Neural crest cell (in vitro differentiated cells): ENCODE data around the gene CA12. TPM values are rescaled to one million over a fixed set of nuclear protein-coding genes. Genes with fewer than 3 reads are reported as not detected.

Experiments
- DNase-seq: peaks from one replicate; pipeline ENCODE4 v3.0.0; 2021; ENCODE audit warnings: low read depth, mixed read lengths, low spot score
- H3K27ac Mint-ChIP-seq: one replicate; pipeline ENCODE4 v1.8.0; 2021; ENCODE audit warnings: mild to moderate bottlenecking, mixed read lengths; ENCODE audit not compliant: unreplicated experiment
- H3K27me3 Mint-ChIP-seq: 2 replicates; pipeline ENCODE4 v1.8.0; 2021; ENCODE audit warnings: low read depth, mild to moderate bottlenecking, mixed read lengths
- H3K36me3 Mint-ChIP-seq: 2 replicates; pipeline ENCODE4 v1.8.0; 2021; ENCODE audit warnings: low read depth, mild to moderate bottlenecking, mixed read lengths
- H3K4me1 Mint-ChIP-seq: 2 replicates; pipeline ENCODE4 v1.8.0; 2021; ENCODE audit warnings: mixed read lengths
- H3K4me3 Mint-ChIP-seq: one replicate; pipeline ENCODE4 v1.8.0; 2021; ENCODE audit warnings: mild to moderate bottlenecking, mixed read lengths
- H3K9me3 Mint-ChIP-seq: 2 replicates; pipeline ENCODE4 v1.8.0; 2021; ENCODE audit warnings: mixed read lengths
- CTCF ChIP-seq: fragments of 200-600 bp; sonication (generic); conservative IDR thresholded peaks from 2 replicates; pipeline ENCODE4 v1.5.0; 2021; ENCODE audit warnings: antibody characterized with exemption, mild to moderate bottlenecking
- total RNA-seq: library from RNA; stranded (reverse); gene quantifications from 2 replicates; pipeline ENCODE4 v1.2.1, GENCODE V29; 2021

CA12 gene
- total RNA-seq, 1 donor from 2014 or later, result 1.1 TPM

DNA sequence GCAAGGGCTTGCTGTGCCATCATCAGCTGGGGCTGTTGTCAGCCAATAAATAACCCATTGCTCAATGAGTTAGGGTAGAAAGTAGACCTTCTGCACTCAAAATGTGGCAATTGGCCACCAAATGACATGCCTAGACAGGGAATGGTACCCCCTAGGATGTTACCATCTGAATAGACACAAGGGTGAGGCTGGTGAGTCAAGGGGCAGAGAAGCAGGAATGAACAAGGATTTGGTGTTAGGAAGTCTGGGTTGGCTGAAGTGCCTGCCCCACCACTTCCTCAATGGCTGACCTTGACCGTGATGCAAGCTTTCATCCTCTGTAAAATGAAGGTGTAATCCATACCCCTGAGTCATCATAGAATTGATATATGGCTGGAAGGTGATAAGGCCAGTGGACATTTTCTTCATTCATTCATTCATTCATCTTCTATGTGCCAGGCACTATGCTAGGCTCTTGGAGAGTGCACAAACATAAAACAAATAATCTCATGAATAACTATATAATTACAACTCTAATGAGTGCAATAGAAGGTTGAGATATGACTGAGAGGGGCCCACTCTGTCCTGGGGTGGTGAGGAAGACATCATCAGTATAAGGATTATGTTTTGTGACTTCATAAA is 4.4 kb upstream of the CA12 start:
- peaks cover 29% of the 10 kb centered on the region for H3K27me3 Mint-ChIP-seq

DNA sequence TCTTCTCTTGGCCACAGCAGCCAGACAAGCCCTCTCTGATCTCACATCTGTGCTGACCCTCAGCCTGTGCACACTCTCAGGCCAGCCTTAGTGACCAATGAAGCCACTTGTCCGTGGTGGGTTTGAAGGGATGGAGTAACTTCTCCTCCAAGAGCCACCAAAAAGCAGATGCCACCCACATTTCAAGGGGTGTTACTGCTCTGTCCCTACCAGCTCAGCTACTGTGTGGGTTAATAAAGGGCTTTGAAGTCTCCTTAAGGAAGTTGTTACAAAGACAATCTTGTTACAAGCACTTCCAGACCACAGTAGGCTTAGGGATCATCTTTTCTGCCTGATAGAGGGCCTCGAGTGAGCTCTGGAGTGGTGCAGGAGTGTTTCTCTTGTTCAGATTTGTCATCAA is 3.3 kb upstream of the CA12 start:
- Mint-ChIP-seq H3K9me3 (no peaks in the 10 kb centered on the region), H3K27ac (no peak overlapping the region), H3K4me3 (no peak overlapping the region), H3K27me3 (peaks cover 41% of the 10 kb centered on the region), H3K4me1 (peaks cover 17% of the 10 kb centered on the region), H3K36me3 (no peaks in the 10 kb centered on the region)
- no peak for TF ChIP-seq CTCF
- no peak for DNase-seq

More for the DNA sequence above, 4.4 kb upstream of the CA12 start:
- no peak for TF ChIP-seq CTCF
- Mint-ChIP-seq H3K4me3 (no peak overlapping the region), H3K9me3 (no peaks in the 10 kb centered on the region), H3K27ac (no peak overlapping the region), H3K36me3 (no peaks in the 10 kb centered on the region), H3K4me1 (peaks cover 9% of the 10 kb centered on the region)
- DNase-seq, result no peak

DNA sequence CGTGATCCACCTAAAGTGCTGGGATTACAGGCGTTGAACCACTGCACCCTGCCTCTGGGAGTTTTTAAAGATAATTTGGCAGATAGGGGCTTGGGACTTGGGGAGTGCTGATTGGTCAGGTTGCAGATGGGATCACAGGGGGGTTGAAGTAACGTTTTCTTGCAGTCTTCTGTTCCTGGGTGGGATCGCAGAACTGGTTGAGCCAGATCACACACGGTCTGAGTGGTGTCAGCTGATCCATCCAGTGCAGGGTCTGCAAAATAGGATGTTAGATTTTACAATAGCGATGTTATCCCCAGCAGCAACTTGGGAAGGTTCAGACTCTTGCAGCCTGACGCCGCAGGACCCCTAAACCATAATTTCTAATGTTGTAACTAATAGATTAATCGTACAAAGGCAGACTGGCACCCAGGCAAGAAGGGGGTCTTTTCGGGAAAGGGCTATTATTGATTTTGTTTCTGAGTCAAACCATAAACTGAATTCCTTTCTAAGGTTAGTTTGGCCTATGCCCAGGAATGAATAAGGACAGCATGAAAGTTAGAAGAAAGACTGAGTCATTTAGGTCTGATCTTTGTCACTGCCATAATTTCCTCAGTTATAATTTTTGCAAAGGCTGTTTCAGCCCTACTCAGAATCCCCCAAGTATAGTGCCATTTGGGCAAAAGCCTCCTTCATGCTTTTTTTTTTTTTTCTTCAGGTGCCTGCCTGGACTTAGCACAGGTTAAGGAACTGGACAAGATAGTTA is 1.5 kb upstream of the CA12 start:
- no peaks in the 10 kb centered on the region for H3K36me3 Mint-ChIP-seq
- no peak for TF ChIP-seq CTCF
- peaks cover 48% of the 10 kb centered on the region for H3K27me3 Mint-ChIP-seq
- no peaks in the 10 kb centered on the region for H3K9me3 Mint-ChIP-seq
- DNase-seq, result no peak
- H3K27ac Mint-ChIP-seq, result no peak overlapping the region
- H3K4me1 Mint-ChIP-seq, result peaks cover 21% of the 10 kb centered on the region
- H3K4me3 Mint-ChIP-seq, result peak overlapping the region; percentile 23

DNA sequence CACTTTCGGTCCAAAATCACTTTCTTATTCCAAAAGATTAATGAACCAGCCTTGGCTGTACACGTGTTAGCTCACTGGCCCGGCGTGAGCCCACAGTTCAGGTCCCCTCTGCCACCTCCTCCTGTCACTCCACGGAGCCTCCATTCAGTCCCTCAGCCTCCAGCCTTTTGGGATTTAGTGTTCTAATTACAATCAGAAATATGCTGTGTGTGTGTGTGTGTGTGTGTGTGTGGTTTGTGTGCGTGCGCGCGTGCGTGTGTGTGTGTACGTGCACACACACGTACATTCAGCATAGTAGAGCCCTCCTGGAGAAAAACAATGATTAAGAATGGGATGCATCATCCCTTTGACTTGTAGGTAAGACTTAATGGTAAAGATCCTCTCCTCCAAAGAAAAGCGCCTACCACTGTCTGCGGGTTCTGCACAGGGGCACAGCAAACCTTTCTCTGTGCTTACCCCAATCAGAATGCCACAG is 801 bp downstream of the CA12 start:
- no peak for TF ChIP-seq CTCF
- H3K4me3 Mint-ChIP-seq, result peak overlapping the region; percentile 80
- H3K27ac Mint-ChIP-seq, result no peak overlapping the region
- H3K4me1 Mint-ChIP-seq, result peaks cover 21% of the 10 kb centered on the region
- peaks cover 48% of the 10 kb centered on the region for H3K27me3 Mint-ChIP-seq
- H3K36me3 Mint-ChIP-seq, result no peaks in the 10 kb centered on the region
- no peak for DNase-seq
- no peaks in the 10 kb centered on the region for H3K9me3 Mint-ChIP-seq

GRCh38 chr15:63380151-63380807 is 1.4 kb downstream of the CA12 start:
- H3K4me3 Mint-ChIP-seq, result peak overlapping the region; percentile 16
- H3K4me1 Mint-ChIP-seq, result peaks cover 24% of the 10 kb centered on the region
- H3K27me3 Mint-ChIP-seq, result peaks cover 48% of the 10 kb centered on the region
- no peak for DNase-seq
- no peaks in the 10 kb centered on the region for H3K9me3 Mint-ChIP-seq
- TF ChIP-seq CTCF, result no peak
- H3K36me3 Mint-ChIP-seq, result no peaks in the 10 kb centered on the region
- H3K27ac Mint-ChIP-seq, result no peak overlapping the region
